HG02588 (cell line): ENCODE data around the gene JAZF1.

ENCODE experiments used
- ATAC-seq: cut with Tn5 transposase; IDR thresholded peaks from one replicate; pipeline ENCODE4 v1.9.1; 2021; ENCODE audit warnings: mild to moderate bottlenecking, moderate library complexity; ENCODE audit not compliant: unreplicated experiment

JAZF1 gene

DNA sequence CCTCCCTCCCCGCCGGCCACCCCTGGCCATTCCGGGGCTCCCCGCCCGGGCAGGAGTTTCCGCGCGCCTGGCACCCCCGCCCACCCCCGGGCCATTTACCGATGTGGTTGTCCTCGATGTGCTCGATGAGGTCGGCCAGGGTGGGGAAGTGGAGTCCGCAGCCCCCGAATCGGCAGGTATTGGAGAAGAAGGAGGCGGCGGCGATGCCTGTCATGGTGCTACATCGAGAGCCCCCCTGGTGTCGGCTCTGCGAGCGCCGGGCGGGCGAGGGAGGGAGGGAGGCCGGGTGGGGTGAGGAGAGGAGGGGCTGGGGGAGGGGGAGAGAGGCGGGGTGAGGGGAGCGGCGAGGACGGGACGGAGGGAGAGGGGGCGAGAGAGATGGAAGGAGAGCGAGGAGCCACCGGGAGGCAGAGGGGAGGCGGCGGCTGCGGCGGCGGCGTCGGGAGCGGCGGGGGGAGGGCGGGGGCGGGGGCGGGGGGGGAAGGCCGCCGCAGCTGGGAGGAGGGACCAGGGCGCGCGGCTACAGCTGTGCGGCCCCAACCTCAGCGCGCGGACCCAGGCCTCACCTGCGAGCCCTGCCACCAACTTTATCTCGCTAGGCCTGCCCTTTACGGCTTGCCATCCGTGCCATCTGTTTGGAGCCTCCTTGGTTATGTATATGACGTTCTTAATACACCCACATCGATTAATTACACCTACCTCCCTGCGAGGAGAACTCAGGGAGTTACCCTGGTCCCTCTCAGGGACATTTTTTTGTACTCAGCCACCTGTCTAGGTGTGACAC, at the start of gene JAZF1:
JAZF1 (minus strand) TSS at position 432 of the 784 bp plus-strand sequence.
- peak; percentile 13 for ATAC-seq

DNA sequence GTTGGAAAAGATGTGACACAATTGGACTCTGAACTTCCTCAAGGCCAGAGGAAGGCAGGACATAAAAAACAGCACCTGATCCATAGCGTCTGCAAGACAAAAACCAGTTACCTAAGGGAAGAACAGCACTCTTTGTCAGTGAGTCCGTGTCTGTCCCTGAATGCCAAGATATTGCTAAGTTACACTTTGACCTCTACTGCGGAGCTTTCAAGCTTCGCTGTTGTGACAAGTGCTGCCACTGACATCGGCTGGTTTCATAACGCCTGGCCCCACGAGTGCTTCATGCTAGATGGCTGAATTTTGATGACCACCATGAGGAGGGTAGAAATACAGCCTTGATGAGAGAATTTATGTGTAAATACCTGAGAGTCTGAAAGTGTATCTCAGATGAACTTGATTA, 49.7 kb upstream of the JAZF1 start:
- no peak for ATAC-seq

DNA sequence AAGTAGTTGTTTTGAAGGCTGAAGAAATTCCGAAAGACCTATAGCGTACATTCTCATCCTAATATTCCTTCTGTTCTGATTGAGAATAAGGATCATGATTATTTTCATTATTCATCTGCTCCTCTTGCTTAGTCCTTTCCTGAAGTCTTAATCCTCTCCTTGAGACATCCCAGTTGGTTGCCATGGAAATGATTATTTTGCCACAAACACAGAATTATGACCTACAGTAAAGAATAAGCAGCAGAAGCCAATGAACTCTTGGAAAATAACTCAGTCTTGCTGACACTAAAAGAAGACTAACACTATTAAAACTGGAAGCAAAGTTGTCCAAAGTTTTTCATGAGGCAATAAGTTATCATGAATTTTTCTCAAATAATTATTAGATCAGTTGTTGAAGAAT, 47.8 kb upstream of the JAZF1 start:
- no peak for ATAC-seq

DNA sequence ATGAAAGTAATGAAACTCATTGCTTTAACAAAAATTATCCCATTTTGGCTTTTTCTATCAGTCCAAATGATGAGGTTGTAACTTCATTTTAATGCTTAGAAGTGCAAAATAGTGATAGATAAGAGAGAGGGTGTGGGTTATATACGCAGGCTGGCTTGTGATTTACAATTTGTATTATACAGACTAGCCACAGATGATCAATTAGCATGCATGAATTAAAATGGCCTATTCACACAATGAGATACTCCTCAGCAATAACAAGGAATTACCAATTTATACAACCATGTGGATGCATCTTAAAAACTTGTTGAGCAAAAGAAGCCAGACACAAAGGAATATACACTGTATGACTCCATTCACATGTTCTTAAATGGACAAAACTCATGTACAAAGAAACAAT, 45.4 kb upstream of the JAZF1 start:
- ATAC-seq = no peak

DNA sequence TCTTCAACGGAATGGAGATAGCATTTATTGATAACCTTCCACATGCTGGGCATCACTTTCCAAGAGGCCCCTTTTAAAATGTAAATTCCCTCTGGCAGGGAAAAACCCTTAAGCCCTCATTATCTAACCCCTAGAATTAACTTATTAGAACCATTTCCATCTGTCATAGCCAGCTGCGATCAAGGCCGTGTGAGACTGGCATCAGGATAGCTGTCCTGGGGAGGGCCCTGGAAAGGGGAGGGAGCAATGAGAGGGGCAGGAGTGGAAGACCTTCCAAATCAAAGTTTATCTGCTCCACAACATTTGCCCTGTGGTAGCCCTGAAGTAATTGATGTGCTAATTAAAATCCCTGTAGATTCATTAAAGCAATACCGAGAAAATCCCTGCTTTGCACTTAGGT, 45.0 kb upstream of the JAZF1 start:
- no peak for ATAC-seq

DNA sequence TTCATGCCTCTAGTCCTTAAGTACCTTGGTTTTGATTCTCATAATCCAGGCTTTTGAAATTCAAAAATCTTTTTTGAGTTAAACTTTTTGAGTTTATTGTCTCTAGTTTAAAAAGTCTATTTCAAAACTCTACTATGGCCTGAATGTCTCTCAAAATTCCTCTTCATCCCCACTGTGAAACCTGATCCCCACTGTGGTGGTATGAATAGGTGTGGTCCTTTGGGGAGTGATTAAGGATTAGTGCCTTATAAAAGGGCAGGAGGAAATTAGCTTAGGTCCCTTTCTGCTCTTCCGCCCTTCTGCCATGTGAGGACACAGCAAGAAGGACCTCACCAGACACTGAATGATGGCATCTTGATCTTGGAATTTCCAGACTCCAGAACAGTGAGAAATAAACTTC, 44.1 kb upstream of the JAZF1 start:
- ATAC-seq = no peak

DNA sequence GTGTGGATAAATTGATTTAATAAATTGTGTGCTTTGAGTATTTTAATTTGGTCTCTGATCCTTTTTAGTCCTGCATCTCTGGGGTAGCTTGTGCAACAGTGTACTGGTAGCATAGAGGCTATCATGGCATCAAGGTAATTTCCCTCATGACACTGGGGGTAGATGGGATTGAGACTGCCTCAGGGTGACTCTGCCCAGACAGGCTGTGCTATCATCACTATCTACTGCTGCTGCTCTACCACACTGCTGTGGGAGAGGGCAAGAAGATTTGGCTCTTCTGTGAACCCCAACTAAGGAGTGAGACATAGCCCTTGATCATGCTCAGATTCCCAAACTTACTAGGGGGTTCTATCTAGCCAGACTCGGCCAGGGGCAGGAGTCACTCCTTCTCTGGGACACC, 43.6 kb upstream of the JAZF1 start:
- no peak for ATAC-seq

DNA sequence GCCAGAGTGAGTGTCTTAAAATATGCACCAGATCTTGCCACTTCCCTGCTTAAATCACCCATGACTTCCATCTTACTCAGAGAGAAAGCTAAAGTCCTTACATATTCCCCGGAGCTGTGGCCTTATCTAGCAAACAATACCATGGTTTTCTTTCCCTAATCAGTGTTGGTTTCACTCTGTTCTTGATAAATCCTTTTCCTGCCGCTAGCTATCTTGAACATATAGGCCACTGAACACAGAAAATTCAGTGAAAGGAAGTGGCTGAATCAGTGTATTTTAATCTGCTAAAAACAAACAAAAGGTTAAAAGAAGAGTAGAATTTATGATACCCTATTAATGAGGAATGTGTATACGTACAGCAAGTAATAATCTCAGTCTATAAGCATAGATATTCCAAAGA, 42.0 kb upstream of the JAZF1 start:
- no peak for ATAC-seq

DNA sequence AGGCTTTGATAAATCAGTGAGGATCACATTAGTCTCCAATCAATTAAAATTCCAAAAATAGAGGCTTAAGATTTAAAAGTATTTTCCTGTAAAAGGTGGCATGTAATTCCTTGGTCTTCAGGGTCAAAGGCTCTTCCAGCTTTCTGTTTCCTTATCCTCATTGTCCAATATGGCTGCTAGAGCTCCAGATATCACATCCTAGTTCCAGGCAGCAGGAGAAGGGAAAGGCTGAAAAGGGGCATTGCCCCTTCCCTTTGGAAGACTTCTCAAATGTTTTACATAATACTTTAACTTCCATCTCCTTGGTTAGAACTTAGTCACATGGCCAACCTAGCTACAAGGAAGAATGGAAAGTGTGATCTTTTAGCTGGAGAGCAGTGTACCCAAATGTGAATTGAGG, 39.2 kb upstream of the JAZF1 start:
- no peak for ATAC-seq

DNA sequence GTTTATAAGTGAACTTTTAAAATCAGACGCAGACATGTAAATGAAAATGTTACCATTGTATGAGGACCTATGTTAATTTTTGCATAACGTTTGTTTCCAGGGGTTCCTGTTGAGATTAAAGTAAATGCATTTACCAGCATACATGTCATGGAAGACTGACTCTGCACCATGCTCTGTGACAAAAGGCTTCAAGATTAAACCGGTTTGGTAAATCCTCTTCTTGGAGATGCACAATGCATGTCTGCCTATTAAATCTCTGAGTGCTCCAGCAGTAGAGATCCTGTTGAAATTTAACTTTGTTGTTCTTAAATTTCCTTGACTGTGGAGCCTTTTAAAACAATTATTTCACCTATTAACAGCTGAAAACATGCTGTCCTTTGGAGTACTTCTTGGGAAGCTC, 36.5 kb upstream of the JAZF1 start:
- ATAC-seq = no peak

DNA sequence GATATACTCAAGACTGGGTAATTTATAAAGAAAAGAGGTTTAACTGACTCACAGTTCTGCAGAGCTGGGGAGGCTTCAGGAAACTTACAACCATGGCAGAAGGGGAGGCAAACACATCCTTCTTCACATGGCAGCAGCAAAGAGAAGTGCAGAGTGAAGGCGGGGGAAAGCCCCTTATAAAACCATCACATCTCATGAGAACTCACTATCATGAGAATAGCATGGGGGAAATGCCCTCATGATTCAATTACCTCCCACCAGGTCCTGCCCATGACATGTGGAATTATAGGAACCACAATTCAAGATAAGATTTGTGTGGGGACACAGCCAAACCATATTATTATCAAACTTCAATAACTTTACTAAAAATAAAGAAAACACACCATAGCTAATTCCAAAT, 30.4 kb upstream of the JAZF1 start:
- ATAC-seq = no peak

DNA sequence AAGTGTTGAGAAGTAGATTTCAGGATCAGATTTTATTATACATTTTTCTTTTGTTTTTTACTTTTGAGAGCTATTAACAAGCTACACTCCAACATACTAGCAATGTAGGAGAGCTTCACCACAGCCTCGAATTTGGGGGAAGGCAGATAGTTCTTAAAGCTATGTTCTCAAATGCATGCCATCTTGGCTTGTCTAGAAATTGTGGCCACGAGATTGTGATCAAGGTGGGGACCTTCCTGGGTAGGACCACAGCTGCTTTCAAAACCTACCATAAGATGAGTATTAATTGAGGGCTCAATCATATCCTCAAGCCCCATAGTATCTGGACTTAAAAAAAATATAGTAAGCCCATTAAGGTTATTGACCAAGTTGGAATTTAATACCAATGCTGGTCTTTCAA, 27.9 kb upstream of the JAZF1 start:
- ATAC-seq = no peak

DNA sequence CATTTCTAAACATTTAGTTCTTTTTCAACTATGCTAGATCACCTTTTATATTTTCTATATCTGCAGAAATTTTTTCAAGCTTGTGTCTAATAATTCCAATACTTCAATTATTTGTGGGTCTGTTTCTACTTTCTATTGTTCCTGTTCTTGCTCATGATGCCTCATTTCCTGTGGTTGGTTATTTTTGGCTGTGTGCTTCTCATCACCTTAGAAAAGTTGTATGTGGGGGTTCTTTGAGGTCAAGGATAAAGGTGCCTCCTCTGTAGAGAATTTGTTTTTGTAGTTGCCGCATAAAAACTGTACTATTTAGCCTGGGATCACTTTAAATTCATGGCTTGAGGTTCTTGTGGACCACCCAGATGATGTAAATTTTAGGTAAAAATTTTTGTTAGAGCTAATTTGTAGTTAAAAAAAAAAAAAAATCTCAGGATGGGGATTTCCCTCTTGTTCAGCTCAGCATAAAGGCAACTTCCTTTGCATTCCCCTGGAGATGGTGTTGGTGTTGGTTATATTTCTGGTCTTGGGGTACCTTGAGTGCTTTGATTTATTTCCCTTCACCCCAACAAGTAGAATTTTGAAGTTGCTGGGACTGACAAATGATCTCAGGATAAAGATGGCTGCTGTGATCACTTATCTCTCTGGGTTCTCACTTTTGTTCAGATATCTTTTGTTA, 27.0 kb upstream of the JAZF1 start:
- ATAC-seq = no peak

DNA sequence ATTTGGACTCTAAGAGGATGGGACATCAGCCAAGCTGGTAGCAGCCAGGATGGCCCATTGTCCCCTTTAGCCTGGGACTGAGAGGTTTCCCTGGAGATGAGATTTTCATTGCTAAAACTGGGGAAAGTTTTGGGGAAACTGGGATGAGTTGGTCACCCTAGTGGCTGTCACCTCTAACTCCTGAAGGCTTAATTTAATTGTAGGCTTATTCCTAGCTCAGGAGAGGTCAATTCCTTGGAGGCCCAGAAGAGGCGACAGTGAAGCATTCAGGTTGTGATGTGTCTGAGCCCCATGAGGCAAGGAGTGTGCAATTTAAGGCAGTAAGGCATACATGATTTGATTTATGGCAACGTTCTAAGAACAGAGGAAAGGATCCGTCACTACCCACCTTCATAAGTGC, 24.9 kb upstream of the JAZF1 start:
- ATAC-seq = no peak

DNA sequence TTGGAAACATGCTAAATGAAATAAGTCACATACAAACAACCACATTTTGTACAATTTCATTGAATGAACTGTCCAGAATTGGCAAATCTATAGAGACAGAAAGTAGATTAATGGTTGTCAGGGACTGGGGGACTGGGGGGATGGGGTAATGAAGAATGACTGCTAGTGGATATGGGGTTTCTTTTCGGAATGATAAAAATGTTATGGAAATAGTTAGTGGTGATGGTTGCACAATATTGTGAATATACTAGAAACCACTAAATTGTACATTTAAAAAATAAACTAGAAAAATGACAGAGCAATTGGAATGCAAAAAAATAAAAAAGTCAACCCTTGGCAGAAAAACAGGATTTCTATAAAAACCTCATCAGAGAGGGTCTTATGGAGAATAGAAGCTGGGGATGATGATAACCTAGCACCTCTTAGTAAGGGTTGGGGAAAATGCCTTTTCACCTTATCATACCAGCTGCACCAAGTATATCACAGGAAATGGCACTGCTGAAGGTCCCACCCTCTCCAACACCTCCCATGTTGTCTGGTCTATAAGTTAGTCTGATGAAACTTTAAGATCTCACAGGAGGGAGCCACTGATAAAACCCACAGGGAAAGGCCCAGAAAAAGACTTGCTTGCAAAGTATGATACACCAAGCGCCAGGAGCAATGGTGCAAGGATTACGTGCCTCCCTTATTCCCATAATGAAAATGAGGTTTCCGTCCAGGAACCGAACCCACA, 23.1 kb upstream of the JAZF1 start:
- ATAC-seq = no peak

DNA sequence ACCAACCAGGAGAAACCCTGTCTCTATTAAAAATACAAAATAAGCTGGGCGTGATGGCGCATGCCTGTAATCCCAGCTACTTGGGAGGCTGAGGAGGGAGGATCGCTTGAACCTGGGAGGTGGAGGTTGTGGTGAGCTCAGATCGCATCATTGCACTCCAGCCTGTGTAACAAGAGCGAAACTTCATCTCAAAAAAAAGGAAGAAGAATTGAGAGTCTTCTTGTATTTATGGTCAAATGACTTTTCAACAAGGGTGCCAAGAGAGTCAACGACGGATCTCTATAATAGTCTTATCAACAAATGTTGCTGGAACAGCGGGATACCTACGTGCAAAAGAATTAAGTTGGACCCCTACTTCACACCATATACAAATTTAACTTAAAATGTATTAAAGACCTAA, 21.6 kb upstream of the JAZF1 start:
- ATAC-seq = no peak

DNA sequence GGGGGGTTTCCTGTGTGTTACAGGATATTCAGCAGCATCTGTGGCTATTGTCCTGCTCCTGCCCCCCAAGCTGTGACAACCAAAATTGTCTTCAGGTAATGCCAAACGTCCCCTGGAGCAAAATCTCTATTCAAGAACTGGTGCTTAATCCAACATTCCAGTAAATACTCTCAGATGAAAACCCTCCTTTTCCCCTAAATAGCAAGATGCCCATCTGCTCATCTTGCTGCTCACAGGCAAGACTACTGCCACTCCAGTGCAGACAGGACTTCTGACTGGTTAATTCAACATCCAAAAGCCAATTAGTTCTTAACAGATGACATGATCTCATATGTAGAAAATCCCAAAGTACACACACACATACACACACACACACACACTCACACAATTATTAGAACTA, 20.5 kb upstream of the JAZF1 start:
- no peak for ATAC-seq

DNA sequence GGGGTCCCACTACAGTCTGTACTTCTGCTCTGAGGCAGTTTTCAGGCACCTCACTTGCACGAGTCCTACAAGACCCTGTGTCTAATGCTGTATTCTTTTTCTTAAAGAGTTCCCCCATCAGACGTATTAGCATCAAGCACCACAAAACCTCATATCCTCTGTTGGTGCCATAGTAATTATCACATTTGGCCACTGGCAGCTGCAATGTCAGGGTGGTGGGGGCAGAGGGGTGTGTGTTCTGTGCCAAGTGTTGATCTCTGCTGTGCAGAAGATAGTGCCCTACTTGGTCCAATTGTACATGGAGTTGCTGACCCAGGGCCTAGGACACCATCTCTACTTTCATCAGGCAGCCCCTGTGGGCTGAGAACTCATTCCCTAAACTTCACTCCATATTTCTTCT, 20.0 kb upstream of the JAZF1 start:
- ATAC-seq = no peak

DNA sequence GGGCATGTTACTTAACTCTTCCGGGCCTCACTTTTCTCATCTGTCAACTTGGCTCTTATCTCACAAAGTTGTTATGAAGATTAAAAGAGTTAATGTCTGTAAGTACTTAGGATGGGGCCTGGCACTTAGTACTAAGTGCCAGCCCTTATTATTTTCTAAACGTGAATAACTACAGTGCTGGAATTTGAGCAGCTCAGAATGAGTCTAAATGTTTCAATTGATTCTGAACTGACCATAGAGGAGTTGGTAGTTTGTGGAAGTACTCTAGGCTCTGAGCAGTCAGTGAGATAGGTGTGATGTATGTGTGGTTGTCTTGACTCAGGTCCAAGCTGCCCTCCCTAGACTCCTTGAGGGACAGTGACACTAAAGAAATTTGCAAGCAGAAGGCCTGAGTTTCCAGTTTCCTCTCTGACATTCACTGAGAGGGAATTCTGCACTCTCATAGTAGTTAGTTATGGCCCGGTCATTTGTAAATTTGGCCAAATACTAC, 18.5 kb upstream of the JAZF1 start:
- no peak for ATAC-seq

DNA sequence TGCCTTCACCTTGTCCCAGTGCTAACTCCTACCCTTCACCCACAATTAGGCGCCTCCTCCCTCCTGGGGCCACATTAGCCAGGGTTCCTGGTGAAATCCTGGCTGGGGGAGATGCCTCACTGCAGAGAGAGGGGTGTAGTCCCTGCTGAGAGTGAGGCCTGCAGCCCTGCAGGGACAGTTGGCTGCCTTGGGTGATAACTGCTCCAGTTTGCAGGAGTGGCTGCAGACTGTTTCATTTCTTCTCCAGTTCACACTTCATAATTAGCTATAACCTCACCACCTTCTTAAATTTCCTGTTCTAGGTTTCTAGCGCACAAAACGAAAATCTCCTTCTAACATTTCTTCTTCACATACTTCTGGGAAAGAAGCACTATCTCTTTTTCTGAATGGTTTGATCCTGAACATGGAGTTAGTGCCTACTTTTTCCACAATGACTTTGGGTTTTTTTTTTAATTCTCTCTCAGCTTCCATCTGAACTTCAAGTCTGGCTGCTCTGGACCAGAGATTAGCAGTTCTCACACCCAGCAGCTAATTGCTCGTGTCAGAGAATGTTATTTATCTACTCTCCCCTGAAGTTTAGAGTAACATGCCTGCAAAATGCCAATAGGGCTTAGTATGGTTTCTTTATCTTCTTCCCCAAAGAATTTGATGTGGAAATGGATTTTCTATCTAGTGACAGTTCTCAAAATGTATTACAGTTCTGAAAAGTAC, 15.5 kb upstream of the JAZF1 start:
- no peak for ATAC-seq
